WTC11 (cell line): ENCODE data around the gene CDA. TPM values are rescaled to one million over a fixed set of nuclear protein-coding genes. Genes with fewer than 3 reads are reported as not detected.
A peak's percentile ranks its signal among the peaks of the same experiment; 100 is the strongest.

Experiments used
- ATAC-seq: fragments of 200-7000 bp; cut with Tn5 transposase; 2 replicates; pipeline ENCODE4 v1.10.0; 2021; ENCODE audit warnings: mild to moderate bottlenecking, moderate library complexity
- CTCF ChIA-PET: fragments of 300-600 bp; sonication (Branson Sonifier 250); formaldehyde crosslinking; loops from one replicate; lab custom pipeline; 2021; ENCODE audit warnings: antibody characterized with exemption; lab: Charles Lee
- POLR2A ChIA-PET: fragments of 350-600 bp; sonication (Branson Sonifier 250); formaldehyde crosslinking; loops from one replicate; lab custom pipeline; 2021; ENCODE audit warnings: antibody characterized with exemption; lab: Charles Lee
- DNase-seq: peaks from one replicate; pipeline ENCODE4 v3.0.0; 2021; ENCODE audit warnings: low spot score
- H3K27ac Mint-ChIP-seq: 2 replicates; pipeline ENCODE4 v1.8.0; 2021; ENCODE audit warnings: mixed read lengths
- H3K27me3 Mint-ChIP-seq: 2 replicates; pipeline ENCODE4 v1.8.0; 2021; ENCODE audit warnings: low read depth, mild to moderate bottlenecking, moderate library complexity, mixed read lengths
- H3K36me3 Mint-ChIP-seq: 2 replicates; pipeline ENCODE4 v1.8.0; 2021; ENCODE audit warnings: mixed read lengths
- H3K4me1 Mint-ChIP-seq: 2 replicates; pipeline ENCODE4 v1.8.0; 2022; ENCODE audit warnings: mixed read lengths
- H3K4me3 Mint-ChIP-seq: 2 replicates; pipeline ENCODE4 v1.8.0; 2021; ENCODE audit warnings: mild to moderate bottlenecking, moderate library complexity, mixed read lengths
- H3K9me3 Mint-ChIP-seq: 2 replicates; pipeline ENCODE4 v1.8.0; 2021; ENCODE audit warnings: mixed read lengths
- E2F1 ChIP-seq: sonication (generic); formaldehyde crosslinking; IDR thresholded peaks from 2 replicates; pipeline ENCODE4 v1.8.0; 2022; ENCODE audit warnings: mild to moderate bottlenecking, missing genetic modification reagents
- FOXJ3 ChIP-seq: sonication (generic); formaldehyde crosslinking; IDR thresholded peaks from 2 replicates; pipeline ENCODE4 v1.9.0; 2021; ENCODE audit warnings: missing genetic modification reagents, mild to moderate bottlenecking, borderline replicate concordance
- HMGA2 ChIP-seq: fragments of 250-450 bp; sonication (Bioruptor Pico); IDR thresholded peaks from 2 replicates; pipeline ENCODE4 v1.4.0; 2021; ENCODE audit warnings: mild to moderate bottlenecking, moderate library complexity
- KAT7 ChIP-seq: sonication (generic); formaldehyde crosslinking; IDR thresholded peaks from 2 replicates; pipeline ENCODE4 v1.8.1; 2023; ENCODE audit warnings: missing genetic modification reagents, mild to moderate bottlenecking, borderline replicate concordance
- MXD4 ChIP-seq: fragments of 250-450 bp; sonication (Bioruptor Pico); IDR thresholded peaks from 2 replicates; pipeline ENCODE4 v1.8.0; 2021; ENCODE audit warnings: mild to moderate bottlenecking, moderate library complexity, borderline replicate concordance
- SMAD3 ChIP-seq: sonication (generic); formaldehyde crosslinking; IDR thresholded peaks from 2 replicates; pipeline ENCODE4 v1.8.0; 2022; ENCODE audit warnings: missing genetic modification reagents, mild to moderate bottlenecking, borderline replicate concordance
- SP1 ChIP-seq: sonication (generic); formaldehyde crosslinking; conservative IDR thresholded peaks from 2 replicates; pipeline ENCODE4 v1.8.1; 2022; ENCODE audit warnings: missing genetic modification reagents
- TCF7 ChIP-seq: sonication (generic); formaldehyde crosslinking; IDR thresholded peaks from 2 replicates; pipeline ENCODE4 v1.8.0; 2022; ENCODE audit warnings: mild to moderate bottlenecking, low read depth, missing genetic modification reagents, moderate library complexity
- ZBTB43 ChIP-seq: sonication (generic); formaldehyde crosslinking; IDR thresholded peaks from 2 replicates; pipeline ENCODE4 v1.8.1; 2023; ENCODE audit warnings: mild to moderate bottlenecking, missing genetic modification reagents
- ZNF138 ChIP-seq: sonication (generic); formaldehyde crosslinking; conservative IDR thresholded peaks from 2 replicates; pipeline ENCODE4 v1.8.1; 2022; ENCODE audit warnings: mild to moderate bottlenecking, moderate library complexity, missing genetic modification reagents
- ZNF219 ChIP-seq: sonication (generic); formaldehyde crosslinking; IDR thresholded peaks from 2 replicates; pipeline ENCODE4 v1.8.0; 2023; ENCODE audit warnings: missing genetic modification reagents, mild to moderate bottlenecking, borderline replicate concordance
- ZNF232 ChIP-seq: sonication (generic); formaldehyde crosslinking; IDR thresholded peaks from 2 replicates; pipeline ENCODE4 v1.8.0; 2022; ENCODE audit warnings: mild to moderate bottlenecking, missing genetic modification reagents
- ZNF281 ChIP-seq: sonication (generic); formaldehyde crosslinking; IDR thresholded peaks from 2 replicates; pipeline ENCODE4 v1.8.0; 2023; ENCODE audit warnings: mild to moderate bottlenecking, missing genetic modification reagents
- ZNF317 ChIP-seq: sonication (generic); formaldehyde crosslinking; IDR thresholded peaks from 2 replicates; pipeline ENCODE4 v1.8.1; 2023; ENCODE audit warnings: low read depth, mild to moderate bottlenecking, moderate library complexity, missing genetic modification reagents, borderline replicate concordance
- total RNA-seq: library from RNA; stranded (reverse); gene quantifications from 3 replicates; pipeline ENCODE4 v1.2.3, GENCODE V29; 2021
- TF ChIP-seq, protein P1 (sequence below): fragments of 250-450 bp; sonication (Bioruptor Pico); IDR thresholded peaks from 2 replicates; pipeline ENCODE4 v1.8.0; 2021; ENCODE audit warnings: mild to moderate bottlenecking
- TF ChIP-seq, protein P2 (sequence below): sonication (generic); formaldehyde crosslinking; IDR thresholded peaks from 2 replicates; pipeline ENCODE4 v1.8.0; 2022; ENCODE audit warnings: mild to moderate bottlenecking, missing genetic modification reagents
- TF ChIP-seq, protein P3 (sequence below): sonication (generic); formaldehyde crosslinking; IDR thresholded peaks from 2 replicates; pipeline ENCODE4 v1.8.1; 2022; ENCODE audit warnings: mild to moderate bottlenecking, moderate library complexity, missing genetic modification reagents

CDA gene
- total RNA-seq, 1 experiment from 2014 or later: 12.5 TPM

DNA sequence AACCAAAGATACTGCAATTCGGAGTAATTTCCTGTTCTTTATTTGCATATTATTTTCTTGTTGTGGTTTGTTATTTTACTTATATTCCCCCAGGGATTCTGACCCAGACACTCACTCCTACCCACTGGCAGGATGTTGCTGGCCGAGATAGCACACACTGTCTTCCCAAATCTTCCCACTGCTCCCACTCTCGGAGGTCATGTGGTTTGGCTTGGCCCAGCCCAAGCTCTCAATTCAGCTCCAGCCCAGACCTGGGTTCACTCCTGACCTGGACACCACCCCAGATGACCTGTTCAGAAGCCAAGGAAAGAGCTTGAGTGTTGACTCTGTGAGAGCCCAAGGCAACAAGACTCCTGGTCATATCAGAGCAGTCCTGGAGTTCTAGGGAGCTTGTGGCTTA, 37.7 kb upstream of the CDA start:
- peak overlapping the region; percentile 16; the same call in 1 of the 2 replicates for H3K4me3 Mint-ChIP-seq
- ATAC-seq: no peak

DNA sequence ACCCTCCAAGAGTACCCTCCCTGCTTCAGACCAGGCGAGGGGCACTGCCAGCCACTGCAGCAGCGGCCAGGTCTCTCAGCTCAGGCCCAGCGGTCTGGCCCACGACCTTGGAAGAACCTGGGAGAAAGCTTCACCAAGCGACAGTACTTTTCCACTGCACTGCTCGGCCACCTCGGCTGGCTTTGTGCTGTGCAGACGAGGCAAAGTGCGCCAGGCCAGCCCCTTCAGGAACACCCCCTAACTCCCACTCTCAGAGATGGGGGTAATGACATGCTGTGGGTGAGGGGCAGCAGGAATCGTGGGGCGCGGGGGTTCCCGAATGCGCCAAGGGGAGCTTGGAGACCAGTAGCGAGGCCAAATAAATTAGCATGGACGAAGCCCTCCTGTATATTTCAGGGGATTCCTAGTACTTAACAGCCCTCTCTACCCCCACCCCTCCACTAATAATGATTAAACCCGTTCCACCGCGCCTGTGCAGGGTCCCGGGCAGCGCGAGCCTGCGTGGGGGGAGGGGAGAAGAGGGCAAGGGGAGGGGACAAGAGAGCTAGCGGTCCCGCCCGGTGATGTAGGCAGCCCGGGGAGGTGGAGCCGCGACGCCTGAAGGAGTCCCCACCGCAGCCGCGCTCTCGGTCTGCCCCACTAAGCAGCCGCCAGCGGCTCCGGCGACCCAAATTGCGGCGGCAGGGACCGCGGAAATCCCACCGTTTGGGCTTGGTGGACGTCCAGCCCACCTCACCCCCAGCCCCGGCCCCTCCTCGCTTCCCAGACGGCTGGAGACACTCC, 36.8 kb upstream of the CDA start, which contains the start of gene FAM43B:
Gene FAM43B, plus strand, starts transcription at position 629 of the 783 bp plus-strand sequence. CDS start 401 bp downstream, outside the sequence.
- Mint-ChIP-seq H3K36me3 (no peaks in the 10 kb centered on the region), H3K4me3 (peak within 1 kb of the TSS; percentile 75), H3K27me3 (peaks cover 49% of the 10 kb centered on the region), H3K9me3 (no peaks in the 10 kb centered on the region)
- ATAC-seq (peak; percentile 74), DNase-seq (peak; percentile 70)
- POLR2A ChIA-PET: interaction anchor here (0.5 to 2.1 kb wide), 4 partner anchors 13 to 109 kb away, joined by 3 to 9 read pairs (median 4); partner anchors contain the start of gene DDOST
- TF ChIP-seq SMAD3 (CRISPR knock-in tag) (no peak), ZNF281 (CRISPR knock-in tag) (0 out of 2 replicates have a peak, but pooled peaks have one; percentile 58), TCF7 (CRISPR knock-in tag) (no peak), SP1 (CRISPR knock-in tag) (0 out of 2 replicates have a peak, but pooled peaks have one; percentile 20), MXD4 (CRISPR knock-in tag) (no peak), E2F1 (CRISPR knock-in tag) (no peak)
- TF ChIP-seq, protein P1, sequence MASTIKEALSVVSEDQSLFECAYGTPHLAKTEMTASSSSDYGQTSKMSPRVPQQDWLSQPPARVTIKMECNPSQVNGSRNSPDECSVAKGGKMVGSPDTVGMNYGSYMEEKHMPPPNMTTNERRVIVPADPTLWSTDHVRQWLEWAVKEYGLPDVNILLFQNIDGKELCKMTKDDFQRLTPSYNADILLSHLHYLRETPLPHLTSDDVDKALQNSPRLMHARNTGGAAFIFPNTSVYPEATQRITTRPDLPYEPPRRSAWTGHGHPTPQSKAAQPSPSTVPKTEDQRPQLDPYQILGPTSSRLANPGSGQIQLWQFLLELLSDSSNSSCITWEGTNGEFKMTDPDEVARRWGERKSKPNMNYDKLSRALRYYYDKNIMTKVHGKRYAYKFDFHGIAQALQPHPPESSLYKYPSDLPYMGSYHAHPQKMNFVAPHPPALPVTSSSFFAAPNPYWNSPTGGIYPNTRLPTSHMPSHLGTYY: no peak
- TF ChIP-seq, all 79 proteins: peak for 2
- Mint-ChIP-seq H3K4me1 (peaks cover 11% of the 10 kb centered on the region), H3K27ac (no peak within 1 kb of the TSS)
- CTCF ChIA-PET: interaction anchor here (0.6 to 2.1 kb wide), 14 partner anchors 9 to 718 kb away, joined by 3 to 15 read pairs (median 4); partner anchors contain the start of gene DDOST

More for the DNA sequence above, 37.7 kb upstream of the CDA start:
- H3K36me3 Mint-ChIP-seq: no peaks in the 10 kb centered on the region
- H3K27ac Mint-ChIP-seq: no peak overlapping the region
- no peaks in the 10 kb centered on the region for H3K9me3 Mint-ChIP-seq
- peaks cover 55% of the 10 kb centered on the region for H3K27me3 Mint-ChIP-seq
- TF ChIP-seq, protein P2, sequence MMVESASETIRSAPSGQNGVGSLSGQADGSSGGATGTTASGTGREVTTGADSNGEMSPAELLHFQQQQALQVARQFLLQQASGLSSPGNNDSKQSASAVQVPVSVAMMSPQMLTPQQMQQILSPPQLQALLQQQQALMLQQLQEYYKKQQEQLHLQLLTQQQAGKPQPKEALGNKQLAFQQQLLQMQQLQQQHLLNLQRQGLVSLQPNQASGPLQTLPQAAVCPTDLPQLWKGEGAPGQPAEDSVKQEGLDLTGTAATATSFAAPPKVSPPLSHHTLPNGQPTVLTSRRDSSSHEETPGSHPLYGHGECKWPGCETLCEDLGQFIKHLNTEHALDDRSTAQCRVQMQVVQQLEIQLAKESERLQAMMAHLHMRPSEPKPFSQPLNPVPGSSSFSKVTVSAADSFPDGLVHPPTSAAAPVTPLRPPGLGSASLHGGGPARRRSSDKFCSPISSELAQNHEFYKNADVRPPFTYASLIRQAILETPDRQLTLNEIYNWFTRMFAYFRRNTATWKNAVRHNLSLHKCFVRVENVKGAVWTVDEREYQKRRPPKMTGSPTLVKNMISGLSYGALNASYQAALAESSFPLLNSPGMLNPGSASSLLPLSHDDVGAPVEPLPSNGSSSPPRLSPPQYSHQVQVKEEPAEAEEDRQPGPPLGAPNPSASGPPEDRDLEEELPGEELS (CRISPR knock-in tag): no peak
- TF ChIP-seq ZNF317 (CRISPR knock-in tag) (no peak), ZNF138 (CRISPR knock-in tag) (no peak), ZNF232 (CRISPR knock-in tag) (no peak), ZNF219 (CRISPR knock-in tag) (no peak), KAT7 (CRISPR knock-in tag) (no peak), FOXJ3 (CRISPR knock-in tag) (no peak), TCF7 (CRISPR knock-in tag) (no peak), HMGA2 (CRISPR knock-in tag) (no peak), ZBTB43 (CRISPR knock-in tag) (no peak)
- TF ChIP-seq, protein P1: no peak
- TF ChIP-seq, protein P3, sequence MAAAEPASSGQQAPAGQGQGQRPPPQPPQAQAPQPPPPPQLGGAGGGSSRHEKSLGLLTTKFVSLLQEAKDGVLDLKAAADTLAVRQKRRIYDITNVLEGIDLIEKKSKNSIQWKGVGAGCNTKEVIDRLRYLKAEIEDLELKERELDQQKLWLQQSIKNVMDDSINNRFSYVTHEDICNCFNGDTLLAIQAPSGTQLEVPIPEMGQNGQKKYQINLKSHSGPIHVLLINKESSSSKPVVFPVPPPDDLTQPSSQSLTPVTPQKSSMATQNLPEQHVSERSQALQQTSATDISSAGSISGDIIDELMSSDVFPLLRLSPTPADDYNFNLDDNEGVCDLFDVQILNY (CRISPR knock-in tag): no peak
- TF ChIP-seq, all 79 proteins: peak for 0
- H3K4me1 Mint-ChIP-seq: peaks cover 11% of the 10 kb centered on the region
- ChIA-PET CTCF (interaction anchor here (0.6 to 2.1 kb wide), 4 partner anchors 42 to 146 kb away, joined by 4 to 9 read pairs (median 4); no protein-coding TSS in a partner anchor), POLR2A (no interaction called here)
- no peak for DNase-seq
